T follicular helper cell (primary cell): ENCODE data around the gene NKX1-1.
"Not testable (repeated sequence)": the region's sequence is repeated elsewhere in the genome, so short reads cannot be mapped to it uniquely, and the experiment has no call there.

Source experiments
- DNase-seq: peaks from one replicate; pipeline ENCODE4 v3.0.0-alpha.2; 2020; ENCODE audit warnings: low read depth
- total RNA-seq, 2 experiments: gene quantifications; one replicate each; lab custom pipeline; 2026; lab: John Stamatoyannopoulos, UW

NKX1-1 gene
- total RNA-seq = 0 reads per million in 2 experiments

GRCh38 chr4:1406394-1406980, at the start of gene NKX1-1:
NKX1-1 (minus strand) TSS chr4:1406442; CDS start chr4:1406442, 0 bp downstream.
- DNase-seq = no peak

DNA sequence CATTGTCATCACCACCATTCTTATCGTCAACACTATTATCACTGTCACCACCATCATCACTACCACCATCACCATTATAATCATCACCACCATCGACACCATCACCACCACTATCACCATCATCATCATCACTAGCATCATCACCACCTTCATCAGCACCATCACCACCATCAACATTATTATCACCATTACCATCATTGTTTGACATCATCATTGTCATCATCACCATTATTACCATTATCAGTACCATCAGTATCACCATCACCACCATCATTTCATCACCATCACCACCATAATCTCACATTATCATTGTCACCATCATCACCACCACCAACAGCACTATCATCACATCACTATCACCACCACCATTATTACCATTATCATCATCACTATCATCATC, 47.5 kb upstream of the NKX1-1 start:
- DNase-seq = no peak

DNA sequence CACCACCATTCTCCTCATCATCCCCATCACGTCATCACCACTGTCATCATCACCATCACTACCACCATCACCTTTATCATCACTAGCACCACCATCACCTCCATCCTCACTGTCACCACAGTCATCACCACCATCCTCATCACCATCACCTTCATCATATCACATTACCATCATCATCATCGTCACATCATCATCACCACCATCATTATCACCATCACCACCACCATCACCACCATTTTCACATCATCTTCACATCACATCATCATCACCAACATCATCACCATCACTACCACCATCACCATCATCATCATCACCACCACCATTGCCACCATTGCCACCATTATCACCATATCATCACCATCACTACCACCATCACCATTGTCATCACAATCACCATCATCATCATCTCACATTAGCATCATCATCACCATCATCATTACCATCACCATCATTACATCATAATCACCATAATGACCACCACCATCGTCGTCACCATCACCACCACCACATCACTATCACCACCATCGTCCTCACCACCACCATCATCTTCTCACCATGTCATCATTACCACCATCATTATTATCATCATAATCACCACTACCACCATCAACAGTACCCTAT, 46.3 kb upstream of the NKX1-1 start:
- DNase-seq = no peak

GRCh38 chr4:1451752-1452122, 45.5 kb upstream of the NKX1-1 start:
- no peak for DNase-seq

GRCh38 chr4:1451106-1451751, 45.0 kb upstream of the NKX1-1 start:
- no peak for DNase-seq

- no peak for DNase-seq
Observed at GRCh38 chr4:1449833-1450741, 43.8 kb upstream of the NKX1-1 start.

GRCh38 chr4:1449475-1449832, 43.2 kb upstream of the NKX1-1 start:
- no peak for DNase-seq

GRCh38 chr4:1448589-1449420, 42.6 kb upstream of the NKX1-1 start:
- DNase-seq = no peak

- DNase-seq = no peak
Observed at GRCh38 chr4:1447676-1448588, 41.7 kb upstream of the NKX1-1 start.

DNA sequence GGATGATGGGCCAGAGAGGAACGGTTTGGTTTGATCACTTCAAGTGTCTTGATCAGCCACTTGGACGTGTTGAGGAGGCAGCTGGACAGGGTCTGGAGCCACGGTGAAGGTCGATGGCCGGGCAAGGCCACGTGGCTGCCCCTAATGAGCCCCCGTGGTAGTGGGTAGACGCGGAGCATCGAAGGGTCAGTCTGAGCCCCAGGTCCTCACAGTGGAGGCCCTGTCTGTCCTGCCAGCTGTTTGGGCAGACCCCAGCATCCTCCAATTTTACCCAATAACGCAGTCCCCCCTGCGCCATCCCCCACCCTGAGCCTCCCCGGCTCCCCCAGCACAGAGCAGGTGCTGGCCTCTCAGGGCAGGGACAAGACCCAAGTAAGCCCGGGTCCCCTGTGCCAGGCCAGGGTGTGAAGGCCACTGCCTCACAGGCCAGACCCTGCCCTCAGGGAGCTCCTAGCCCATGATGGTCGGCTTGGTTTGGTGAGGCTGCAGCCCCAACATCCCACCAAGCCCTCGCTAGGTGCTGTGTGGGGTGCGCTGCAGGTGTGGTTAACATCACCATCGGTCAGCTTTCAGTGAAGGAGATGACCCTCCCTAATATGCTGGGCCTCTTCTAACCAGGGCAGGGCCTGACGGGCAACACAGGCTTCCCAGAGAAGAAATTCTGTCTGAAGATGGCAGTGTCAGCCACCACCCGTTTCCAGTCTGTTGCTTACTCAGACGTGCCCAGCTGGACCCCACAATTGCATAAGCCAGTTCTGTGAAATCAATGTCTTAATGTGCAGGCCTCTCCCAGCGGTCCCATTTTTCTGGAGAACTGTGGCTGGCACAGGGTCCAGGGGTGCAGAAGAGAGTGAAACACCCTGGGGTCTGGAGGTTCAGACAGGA, 40.5 kb upstream of the NKX1-1 start:
- no peak for DNase-seq

- no peak for DNase-seq
Observed at GRCh38 chr4:1445716-1446445, 39.6 kb upstream of the NKX1-1 start.

GRCh38 chr4:1443688-1444172, 37.5 kb upstream of the NKX1-1 start:
- DNase-seq = not testable (repeated sequence)

- DNase-seq = no peak
Observed at GRCh38 chr4:1427010-1427409, 20.8 kb upstream of the NKX1-1 start.

DNA sequence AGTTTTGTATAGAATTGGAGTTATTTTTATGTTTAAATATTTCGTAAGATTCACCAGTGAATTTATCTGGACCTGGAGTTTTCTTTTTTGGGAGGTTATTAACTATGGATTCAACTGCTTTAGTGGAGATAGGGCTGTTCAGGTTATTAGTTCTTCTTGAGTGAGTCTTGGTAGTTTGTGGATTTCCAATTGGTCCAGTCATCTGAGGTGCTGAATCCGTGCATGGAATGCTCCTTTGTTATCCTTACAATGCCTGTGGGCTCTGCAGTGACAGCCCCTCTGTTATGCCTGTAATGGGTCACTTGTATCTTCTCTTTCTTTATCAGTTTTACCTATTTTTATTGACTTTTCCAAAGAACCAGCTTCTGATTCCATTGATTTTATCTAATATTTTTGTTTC, 15.4 kb upstream of the NKX1-1 start:
- DNase-seq = no peak

- DNase-seq = no peak
Observed at GRCh38 chr4:1419708-1420107, 13.5 kb upstream of the NKX1-1 start.

GRCh38 chr4:1418494-1419285, 12.4 kb upstream of the NKX1-1 start:
- no peak for DNase-seq

DNA sequence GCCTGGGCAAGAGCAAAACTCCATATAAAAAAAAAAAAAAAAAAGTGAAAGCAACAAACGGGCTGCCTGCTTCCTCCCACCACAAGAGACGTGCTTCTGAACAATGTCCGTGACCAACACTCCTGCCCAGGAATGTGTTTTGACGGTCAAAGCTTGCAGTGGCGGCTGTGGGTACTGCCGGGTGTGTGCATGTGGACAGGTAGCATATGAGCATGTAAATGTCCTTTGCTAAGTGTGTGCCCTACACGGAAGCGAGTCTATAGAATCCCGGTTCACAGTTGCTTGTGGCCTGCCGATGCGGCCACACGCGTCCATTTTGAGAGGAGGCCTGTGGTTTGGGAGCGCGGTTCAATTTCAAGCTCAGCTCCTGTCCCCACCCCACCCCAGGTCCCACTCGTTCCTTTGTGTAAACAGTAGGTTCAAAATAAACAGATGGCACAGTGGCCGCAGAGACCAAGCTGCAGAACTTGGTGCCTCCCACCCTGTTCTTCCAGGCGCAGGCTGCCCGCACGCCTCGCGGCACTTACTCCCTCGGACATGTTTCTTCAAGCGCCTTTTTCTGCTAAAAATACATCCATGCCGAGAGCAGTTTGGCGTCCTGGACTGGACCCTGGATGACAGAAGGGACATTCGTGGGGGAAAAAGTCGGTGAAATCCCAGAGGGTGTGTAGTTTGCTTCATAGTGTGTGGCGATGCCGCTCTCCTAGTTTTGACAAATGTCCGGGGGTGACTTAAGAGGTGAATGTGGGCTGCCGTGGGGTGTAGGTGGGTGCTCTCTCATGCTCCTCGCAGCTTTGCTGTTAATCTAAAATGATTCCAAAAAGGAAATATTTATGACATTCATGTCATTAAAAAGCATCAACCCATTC, 11.5 kb upstream of the NKX1-1 start:
- no peak for DNase-seq
